PC-9 (cell line): Measurements from ENCODE around the gene HSPA8. TPM values are rescaled to one million over a fixed set of nuclear protein-coding genes. Genes with fewer than 3 reads are reported as not detected.
A peak's percentile ranks its signal among the peaks of the same experiment; 100 is the strongest.

Experiments
- BruUV-seq: library from RNA; stranded (reverse); fragments of 400-500 nt; replicated peaks from 2 replicates; lab custom pipeline; 2021; lab: Mats Ljungman, UMichigan
- CTCF ChIA-PET: fragments of 300-600 bp; sonication (Branson Sonifier 250); formaldehyde crosslinking; loops from one replicate; lab custom pipeline; 2022; ENCODE audit warnings: antibody characterized with exemption; lab: Charles Lee
- POLR2A ChIA-PET: fragments of 300-600 bp; sonication (Branson Sonifier 250); formaldehyde crosslinking; loops from one replicate; lab custom pipeline; 2022; ENCODE audit warnings: antibody characterized with exemption; ENCODE audit not compliant: unreplicated experiment; lab: Charles Lee
- DNase-seq, 2 experiments: peaks; one replicate each; pipeline versions ENCODE4 v3.0.0 to v3.0.0-alpha.2; 2015 to 2022; ENCODE audit warnings: mixed read lengths in 1 of 2
- H2AFZ ChIP-seq: fragments of 200-600 bp; sonication (generic); 2 replicates; pipeline ENCODE4 v1.8.1; 2017; ENCODE audit warnings: antibody characterized with exemption
- H3F3A ChIP-seq: fragments of 200-600 bp; sonication (generic); 2 replicates; pipeline ENCODE4 v1.8.1; 2017; ENCODE audit warnings: antibody characterized with exemption, mild to moderate bottlenecking, low read depth; ENCODE audit not compliant: insufficient read depth
- H3K27ac ChIP-seq: fragments of 200-600 bp; sonication (generic); 2 replicates; pipeline ENCODE4 v1.6.1; 2016; ENCODE audit warnings: mixed run types
- H3K27me3 ChIP-seq: fragments of 200-600 bp; sonication (generic); 2 replicates; pipeline ENCODE4 v1.6.1; 2016; ENCODE audit warnings: low read depth, mixed run types; ENCODE audit not compliant: insufficient read depth
- H3K36me3 ChIP-seq: fragments of 200-600 bp; sonication (generic); 2 replicates; pipeline ENCODE4 v1.6.1; 2016; ENCODE audit warnings: low read depth, mixed run types
- H3K4me1 ChIP-seq: fragments of 200-600 bp; sonication (generic); replicated peaks from 2 replicates; pipeline ENCODE4 v1.6.1; 2016; ENCODE audit warnings: mixed run types; ENCODE audit not compliant: insufficient read depth
- H3K4me2 ChIP-seq: fragments of 200-600 bp; sonication (generic); 2 replicates; pipeline ENCODE4 v1.6.1; 2017; ENCODE audit warnings: mixed run types
- H3K4me3 ChIP-seq: fragments of 200-600 bp; sonication (generic); 2 replicates; pipeline ENCODE4 v1.6.1; 2016; ENCODE audit warnings: mixed run types
- H3K79me2 ChIP-seq: fragments of 200-600 bp; sonication (generic); 2 replicates; pipeline ENCODE4 v1.6.1; 2017; ENCODE audit warnings: low read depth, mixed run types
- H3K9me2 ChIP-seq: fragments of 200-600 bp; sonication (generic); 2 replicates; pipeline ENCODE4 v1.8.1; 2017; ENCODE audit warnings: mild to moderate bottlenecking; ENCODE audit not compliant: insufficient read depth
- H3K9me3 ChIP-seq: fragments of 200-600 bp; sonication (generic); 2 replicates; pipeline ENCODE4 v1.8.1; 2016; ENCODE audit warnings: low read depth; ENCODE audit not compliant: insufficient read depth
- H4K20me1 ChIP-seq: fragments of 200-600 bp; sonication (generic); 2 replicates; pipeline ENCODE4 v1.8.1; 2017; ENCODE audit not compliant: insufficient read depth
- EZH2 ChIP-seq: fragments of 200-600 bp; sonication (generic); IDR thresholded peaks from 2 replicates; pipeline ENCODE4 v1.8.0; 2017; ENCODE audit warnings: antibody characterized with exemption, low read depth
- intact Hi-C: fragments of 100-400 bp; cut with micrococcal nuclease; formaldehyde crosslinking; loops from one replicate; pipeline ENCODE4 v1.10.0; 2022; ENCODE audit not compliant: unreplicated experiment
- total RNA-seq: library from RNA; stranded (reverse); gene quantifications from 2 replicates; pipeline ENCODE4 v1.2.3, GENCODE V29; 2021
- TF ChIP-seq, protein P1 (sequence below): fragments of 200-600 bp; sonication (generic); conservative IDR thresholded peaks from 2 replicates; pipeline ENCODE4 v1.6.1; 2017; ENCODE audit warnings: mixed run types, antibody characterized with exemption, mild to moderate bottlenecking, moderate library complexity

Gene HSPA8
- total RNA-seq, 1 experiment from 2014 or later, result 1,103 TPM

DNA sequence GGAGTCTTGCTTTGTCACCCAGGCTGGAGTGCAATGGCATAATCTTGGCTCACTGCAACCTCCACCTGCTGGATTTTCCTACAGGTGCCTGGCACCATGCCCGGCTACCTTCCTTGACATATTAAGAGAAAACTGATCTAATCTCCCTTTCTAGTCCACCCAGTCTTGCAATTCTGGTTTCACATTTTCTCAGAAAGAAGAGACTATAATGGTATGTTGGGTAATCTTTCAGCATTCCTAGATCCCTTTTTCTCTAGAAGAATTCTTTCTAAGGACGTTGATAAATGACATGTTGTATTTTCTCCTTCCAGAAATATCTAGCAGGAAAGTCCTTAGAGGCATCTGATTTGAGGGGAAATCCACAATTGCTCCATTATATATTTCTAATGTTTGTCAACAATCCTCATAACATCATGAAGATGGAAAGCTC, 10.4 kb upstream of the HSPA8 start:
- Histone ChIP-seq H3K79me2 (no peaks in the 10 kb centered on the region), H3K27me3 (no peaks in the 10 kb centered on the region), H3K9me3 (no peaks in the 10 kb centered on the region), H2AFZ (no peak overlapping the region), H3K27ac (peak overlapping the region; percentile 55), H3K4me2 (peak overlapping the region; percentile 15; the same call in 1 of the 2 replicates), H4K20me1 (peaks cover 4% of the 10 kb centered on the region; the same call in 1 of the 2 replicates), H3K9me2 (no peaks in the 10 kb centered on the region), H3K4me1 (peaks cover 19% of the 10 kb centered on the region), H3K4me3 (no peak overlapping the region), H3K36me3 (no peaks in the 10 kb centered on the region; the same call in 1 of the 2 replicates), H3F3A (peaks cover 29% of the 10 kb centered on the region)
- ChIA-PET CTCF (no interaction called here), POLR2A (interaction anchor here (0.8 kb wide), 1 partner anchor 10 kb away, joined by 3 read pairs; the partner anchor contains the start of gene HSPA8)
- peak; percentile 89 to 97 for DNase-seq
- no TSS peak for BruUV-seq
- intact Hi-C loops, result loop anchor here (1.0 kb wide), 2 partner anchors 10 to 11 kb away; partner anchors contain the start of gene HSPA8
- TF ChIP-seq, protein P1, sequence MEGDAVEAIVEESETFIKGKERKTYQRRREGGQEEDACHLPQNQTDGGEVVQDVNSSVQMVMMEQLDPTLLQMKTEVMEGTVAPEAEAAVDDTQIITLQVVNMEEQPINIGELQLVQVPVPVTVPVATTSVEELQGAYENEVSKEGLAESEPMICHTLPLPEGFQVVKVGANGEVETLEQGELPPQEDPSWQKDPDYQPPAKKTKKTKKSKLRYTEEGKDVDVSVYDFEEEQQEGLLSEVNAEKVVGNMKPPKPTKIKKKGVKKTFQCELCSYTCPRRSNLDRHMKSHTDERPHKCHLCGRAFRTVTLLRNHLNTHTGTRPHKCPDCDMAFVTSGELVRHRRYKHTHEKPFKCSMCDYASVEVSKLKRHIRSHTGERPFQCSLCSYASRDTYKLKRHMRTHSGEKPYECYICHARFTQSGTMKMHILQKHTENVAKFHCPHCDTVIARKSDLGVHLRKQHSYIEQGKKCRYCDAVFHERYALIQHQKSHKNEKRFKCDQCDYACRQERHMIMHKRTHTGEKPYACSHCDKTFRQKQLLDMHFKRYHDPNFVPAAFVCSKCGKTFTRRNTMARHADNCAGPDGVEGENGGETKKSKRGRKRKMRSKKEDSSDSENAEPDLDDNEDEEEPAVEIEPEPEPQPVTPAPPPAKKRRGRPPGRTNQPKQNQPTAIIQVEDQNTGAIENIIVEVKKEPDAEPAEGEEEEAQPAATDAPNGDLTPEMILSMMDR, result no peak
- no peak for TF ChIP-seq EZH2

DNA sequence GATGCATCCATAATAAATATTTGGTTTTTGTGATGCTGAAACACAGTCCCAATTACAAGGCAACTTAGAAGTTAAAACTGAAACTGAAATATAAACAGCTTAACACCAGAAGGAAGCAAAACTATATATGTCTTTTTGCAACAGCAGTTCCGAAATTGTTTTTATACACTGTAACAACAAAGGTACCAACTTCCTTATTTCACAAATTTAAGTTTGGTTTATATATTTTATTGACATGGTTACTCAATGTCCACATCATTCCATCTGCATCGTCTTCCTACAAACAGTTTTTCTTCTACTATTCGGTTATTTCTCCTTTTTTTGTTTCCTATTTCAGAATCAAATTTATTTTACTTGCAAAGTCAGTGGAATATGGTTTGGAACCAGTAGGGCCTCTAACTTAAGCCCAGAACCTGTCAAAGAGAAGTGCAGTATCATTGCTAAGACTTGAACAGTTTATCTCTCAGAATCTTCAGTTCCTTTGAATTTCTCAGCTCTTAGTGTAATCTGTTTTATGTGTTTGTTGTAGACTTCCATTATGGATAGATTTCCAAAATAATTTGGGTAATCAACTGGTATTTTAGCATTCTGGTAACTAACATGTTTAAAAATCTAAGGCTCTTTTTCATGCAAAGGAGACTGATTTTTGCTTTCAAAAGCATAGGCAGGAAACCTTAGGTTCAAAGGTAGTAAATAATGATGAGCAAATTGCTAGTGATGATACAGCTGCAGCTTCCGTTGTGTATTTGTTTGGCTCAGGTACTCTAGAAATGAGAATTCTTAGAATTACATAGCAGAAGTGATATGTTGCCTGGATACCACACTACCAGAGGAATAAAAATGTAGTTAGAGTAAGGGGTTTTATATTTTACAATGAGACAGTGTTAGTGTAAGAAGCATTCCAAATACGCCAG, 8.2 kb upstream of the HSPA8 start:
- Histone ChIP-seq H4K20me1 (peaks cover 4% of the 10 kb centered on the region; the same call in 1 of the 2 replicates), H3K4me1 (peaks cover 30% of the 10 kb centered on the region), H2AFZ (no peak overlapping the region), H3K27ac (no peak overlapping the region), H3K9me2 (no peaks in the 10 kb centered on the region), H3K4me3 (no peak overlapping the region), H3K79me2 (peaks cover 11% of the 10 kb centered on the region), H3K36me3 (no peaks in the 10 kb centered on the region; the same call in 1 of the 2 replicates), H3F3A (peaks cover 39% of the 10 kb centered on the region), H3K4me2 (no peak overlapping the region), H3K9me3 (no peaks in the 10 kb centered on the region), H3K27me3 (no peaks in the 10 kb centered on the region)
- DNase-seq, result no peak
- intact Hi-C loops, result no loop called here
- POLR2A ChIA-PET, result no interaction called here
- no TSS peak for BruUV-seq
- CTCF ChIA-PET, result no interaction called here
- no peak for TF ChIP-seq EZH2
- TF ChIP-seq, protein P1, result no peak

DNA sequence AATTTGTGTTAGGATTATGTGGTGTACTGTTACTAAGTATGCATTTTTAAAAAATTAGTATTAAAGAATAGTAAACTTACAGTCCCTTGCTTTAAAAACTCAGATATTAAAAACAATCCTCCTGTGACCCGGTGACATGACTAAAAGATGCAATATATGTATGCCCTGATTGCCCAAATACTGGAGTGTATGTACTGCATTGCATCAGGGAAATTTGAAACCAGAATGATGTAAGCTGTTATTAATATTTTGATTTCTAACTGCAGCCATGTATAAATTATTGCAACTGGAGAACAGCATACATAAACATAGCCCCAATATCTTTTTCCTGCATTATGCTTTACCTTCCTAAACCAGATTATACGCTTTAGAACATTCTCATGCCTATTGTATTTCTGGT, 3.7 kb upstream of the HSPA8 start:
- no peak overlapping the region for H2AFZ ChIP-seq
- intact Hi-C loops, result no loop called here
- H3K27me3 ChIP-seq, result no peaks in the 10 kb centered on the region
- peak overlapping the region; percentile 69 for H3K27ac ChIP-seq
- H3K9me3 ChIP-seq, result no peaks in the 10 kb centered on the region
- H4K20me1 ChIP-seq, result peaks cover 10% of the 10 kb centered on the region
- H3K36me3 ChIP-seq, result peaks cover 11% of the 10 kb centered on the region
- H3F3A ChIP-seq, result peaks cover 29% of the 10 kb centered on the region
- no peak for DNase-seq
- no peaks in the 10 kb centered on the region for H3K9me2 ChIP-seq
- TF ChIP-seq EZH2, result no peak
- TF ChIP-seq, protein P1, result no peak
- BruUV-seq, result no TSS peak
- no peak overlapping the region for H3K4me3 ChIP-seq
- peak overlapping the region; percentile 8; the same call in 1 of the 2 replicates for H3K4me2 ChIP-seq
- peaks cover 50% of the 10 kb centered on the region for H3K79me2 ChIP-seq
- ChIA-PET POLR2A (no interaction called here), CTCF (no interaction called here)
- peaks cover 26% of the 10 kb centered on the region for H3K4me1 ChIP-seq
